ENCODE measurements around the gene VSX1.

VSX1 gene

GRCh38 chr20:25053255-25054031 lies 28.5 kb downstream of the VSX1 start:
- DNase-seq (ENCODE audit: low spot score) = no peak

GRCh38 chr20:25052255-25053194 lies 29.4 kb downstream of the VSX1 start:
- DNase-seq (ENCODE audit: low spot score) = no peak

- DNase-seq (ENCODE audit: low spot score) = no peak
These were observed 30.4 kb downstream of the VSX1 start for GRCh38 chr20:25051386-25052155.

GRCh38 chr20:25050501-25051350 lies 31.2 kb downstream of the VSX1 start:
- no peak for DNase-seq (ENCODE audit: low spot score)

GRCh38 chr20:25050082-25050481 lies 31.9 kb downstream of the VSX1 start:
- no peak for DNase-seq (ENCODE audit: low spot score)

- no peak for DNase-seq (ENCODE audit: low spot score)
These were observed 32.5 kb downstream of the VSX1 start for GRCh38 chr20:25049261-25050060.

GRCh38 chr20:25048519-25048952 lies 33.4 kb downstream of the VSX1 start:
- DNase-seq (ENCODE audit: low spot score) = no peak

GRCh38 chr20:25047766-25048165 lies 34.2 kb downstream of the VSX1 start:
- peak; percentile 14 for DNase-seq (ENCODE audit: low spot score)

- DNase-seq (ENCODE audit: low spot score) = no peak
These were observed 34.9 kb downstream of the VSX1 start for GRCh38 chr20:25046736-25047666.

- DNase-seq (ENCODE audit: low spot score) = no peak
These were observed 35.7 kb downstream of the VSX1 start for GRCh38 chr20:25046181-25046641.

GRCh38 chr20:25045343-25045712 lies 36.6 kb downstream of the VSX1 start:
- no peak for DNase-seq (ENCODE audit: low spot score)

- DNase-seq (ENCODE audit: low spot score) = no peak
These were observed 37.1 kb downstream of the VSX1 start for GRCh38 chr20:25044660-25045342.

GRCh38 chr20:25044261-25044560 lies 37.7 kb downstream of the VSX1 start:
- DNase-seq (ENCODE audit: low spot score) = no peak

- DNase-seq (ENCODE audit: low spot score) = no peak
These were observed 38.3 kb downstream of the VSX1 start for GRCh38 chr20:25043499-25044260.

- DNase-seq (ENCODE audit: low spot score) = peak; percentile 37
These were observed 39.1 kb downstream of the VSX1 start for GRCh38 chr20:25042531-25043498.

GRCh38 chr20:25041813-25042530 lies 40.0 kb downstream of the VSX1 start:
- no peak for DNase-seq (ENCODE audit: low spot score)

All from CD4-positive, alpha-beta T cell treated with Interleukin-2 at 100 ng/mL for 4 hours (primary cell).